Endothelial cell of umbilical vein (primary cell): Measurements from ENCODE around the gene TCEA2. TPM values are rescaled to one million over a fixed set of nuclear protein-coding genes. Genes with fewer than 3 reads are reported as not detected.

Experiments used
- BruUV-seq: library from RNA; stranded (reverse); fragments of 400-500 nt; replicated peaks from 2 replicates; lab custom pipeline; 2021; lab: Mats Ljungman, UMichigan
- CTCF ChIA-PET: fragments of 300-600, 350-600 bp; sonication (Branson Sonifier 250); formaldehyde crosslinking; loops from one replicate; lab custom pipeline; 2021; ENCODE audit warnings: antibody characterized with exemption, inconsistent platforms; lab: Charles Lee
- POLR2A ChIA-PET: fragments of 300-600, 350-600 bp; sonication (Branson Sonifier 250); formaldehyde crosslinking; loops from one replicate; lab custom pipeline; 2021; ENCODE audit warnings: antibody characterized with exemption, inconsistent platforms; lab: Charles Lee
- DNase-seq: peaks from one replicate; pipeline ENCODE4 v3.0.0-alpha.2; 2011; ENCODE audit warnings: low read depth, low spot score
- FAIRE-seq: peaks from 2 replicates; lab custom pipeline; 2011; peaks lifted over from hg19 to GRCh38; lab: Jason Lieb, UNC
- H2AFZ ChIP-seq: 2 replicates; pipeline ENCODE4 v1.6.0; 2012; ENCODE audit warnings: low read depth, low read length, control low read depth, inconsistent platforms
- H3K27ac ChIP-seq: 2 replicates; pipeline ENCODE4 v1.5.1; 2011; ENCODE audit warnings: low read depth, mild to moderate bottlenecking, control low read depth, low read length, moderate library complexity; ENCODE audit not compliant: insufficient read depth
- H3K27me3 ChIP-seq, 2 experiments: 2 replicates each; pipeline versions ENCODE4 v1.6.0 to v1.6.1; 2011; ENCODE audit warnings: low read length in 2 of 2, mixed read lengths in 1 of 2; ENCODE audit not compliant: control insufficient read depth in 2 of 2, insufficient read depth in 2 of 2
- H3K36me3 ChIP-seq, 2 experiments: 2 replicates in 1 of 2; 3 replicates in 1 of 2; pipeline ENCODE4 v1.5.1; 2011; ENCODE audit warnings: low read length in 2 of 2, mild to moderate bottlenecking in 1 of 2, moderate library complexity in 1 of 2; ENCODE audit not compliant: control insufficient read depth in 2 of 2, insufficient read depth in 2 of 2; ENCODE audit errors: extremely low read depth in 1 of 2
- H3K4me1 ChIP-seq: 3 replicates; pipeline ENCODE4 v1.5.1; 2011; ENCODE audit warnings: mild to moderate bottlenecking, low read length; ENCODE audit not compliant: control insufficient read depth, insufficient read depth; ENCODE audit errors: extremely low read depth
- H3K4me2 ChIP-seq: 2 replicates; pipeline ENCODE4 v1.6.1; 2011; ENCODE audit warnings: low read length, control low read depth, mixed read lengths; ENCODE audit not compliant: insufficient read depth
- H3K4me3 ChIP-seq, 3 experiments: fragments of 200-600 bp in 1 of 3; sonication (generic), shearing (Covaris generic) in 1 of 3; replicated peaks in 1 of 3; 2 replicates each; pipeline ENCODE4 v1.5.1; 2011 to 2016; ENCODE audit warnings: control low read depth in 3 of 3, low read length in 3 of 3, mild to moderate bottlenecking in 2 of 3, inconsistent platforms in 1 of 3, low read depth in 1 of 3, moderate library complexity in 1 of 3; ENCODE audit not compliant: insufficient read depth in 1 of 3
- H3K79me2 ChIP-seq: 2 replicates; pipeline ENCODE4 v1.6.0; 2012; ENCODE audit warnings: low read length, inconsistent platforms; ENCODE audit not compliant: control insufficient read depth, insufficient read depth
- H3K9ac ChIP-seq: replicated peaks from 2 replicates; pipeline ENCODE3; 2011; ENCODE audit warnings: low read length, control low read depth; ENCODE audit not compliant: insufficient read depth; ENCODE audit errors: extremely low read depth
- H3K9me1 ChIP-seq: replicated peaks from 3 replicates; pipeline ENCODE4 v1.6.0; 2011; ENCODE audit warnings: mild to moderate bottlenecking, low read length; ENCODE audit not compliant: control insufficient read depth, insufficient read depth; ENCODE audit errors: extremely low read depth
- H3K9me3 ChIP-seq: replicated peaks from 2 replicates; pipeline ENCODE4 v1.5.1; 2012; ENCODE audit warnings: low read length, inconsistent platforms; ENCODE audit not compliant: control insufficient read depth, insufficient read depth
- H4K20me1 ChIP-seq: replicated peaks from 2 replicates; pipeline ENCODE3; 2011; ENCODE audit warnings: mild to moderate bottlenecking, low read length; ENCODE audit not compliant: control insufficient read depth, insufficient read depth; ENCODE audit errors: extremely low read depth
- CTCF ChIP-seq, 2 donors: IDR thresholded peaks; 1 replicate in 1 of 2; 2 replicates in 1 of 2; pipeline ENCODE4 v1.5.1; 2011; ENCODE audit warnings: low read length in 2 of 2, mild to moderate bottlenecking in 2 of 2, moderate library complexity in 2 of 2, control low read depth in 1 of 2, inconsistent platforms in 1 of 2, low read depth in 1 of 2; ENCODE audit not compliant: insufficient read depth in 1 of 2; ENCODE audit errors: extremely low read depth in 1 of 2
- EZH2 ChIP-seq: IDR thresholded peaks from 2 replicates; pipeline ENCODE4 v1.6.1; 2012; ENCODE audit warnings: borderline replicate concordance, low read depth, mild to moderate bottlenecking, moderate library complexity, low read length, inconsistent platforms; ENCODE audit not compliant: severe bottlenecking
- FOS ChIP-seq: IDR thresholded peaks from 2 replicates; pipeline ENCODE4 v1.6.1; 2011; ENCODE audit warnings: mild to moderate bottlenecking, low read length, moderate library complexity, borderline replicate concordance; ENCODE audit not compliant: insufficient read depth
- GATA2 ChIP-seq: IDR thresholded peaks from 2 replicates; pipeline ENCODE4 v1.7.0; 2011; ENCODE audit warnings: low read depth, mild to moderate bottlenecking, moderate library complexity, mixed read lengths, low read length; ENCODE audit not compliant: insufficient read length, insufficient read depth
- JUN ChIP-seq: IDR thresholded peaks from 2 replicates; pipeline ENCODE4 v1.6.1; 2011; ENCODE audit warnings: borderline replicate concordance, low read depth; ENCODE audit not compliant: insufficient read length, insufficient read depth
- MAX ChIP-seq: IDR thresholded peaks from 2 replicates; pipeline ENCODE4 v1.6.1; 2011; ENCODE audit not compliant: insufficient read depth, insufficient read length
- MYC ChIP-seq: IDR thresholded peaks from one replicate; pipeline ENCODE4 v1.6.1; 2011; ENCODE audit warnings: mild to moderate bottlenecking, low read depth, low read length
- POLR2A ChIP-seq: IDR thresholded peaks from 2 replicates; pipeline ENCODE4 v1.6.1; 2012; ENCODE audit warnings: low read depth, mild to moderate bottlenecking, control low read depth, low read length
- POLR2AphosphoS5 ChIP-seq: IDR thresholded peaks from 2 replicates; pipeline ENCODE4 v1.6.1; 2012; ENCODE audit warnings: low read depth, mild to moderate bottlenecking, control low read depth, low read length, moderate library complexity; ENCODE audit not compliant: insufficient read depth
- dilution Hi-C: fragments of 300-500 bp; cut with MboI; formaldehyde crosslinking; loops from one replicate; pipeline ENCODE4 v1.15.0; 2019; ENCODE audit warnings: low sequenced_read_pairs; ENCODE audit not compliant: extremely low pct_ligation_motif_present
- intact Hi-C: fragments of 100-400 bp; cut with micrococcal nuclease; formaldehyde crosslinking; loops from one replicate; pipeline ENCODE4 v1.10.0; 2022
- polyA plus RNA-seq, 4 experiments: library from polyadenylated mRNA; depleted of rRNA in 3 of 4; stranded (reverse) in 3 of 4; unstranded in 1 of 4; fragments of >200 nt; gene quantifications; 2 replicates each; pipeline versions ENCODE4 v1.2.1 to v1.2.3, GENCODE V29; 2011 to 2012; ENCODE audit warnings: missing spikeins in 1 of 4
- total RNA-seq: library from RNA; stranded (reverse); gene quantifications from 2 replicates; pipeline ENCODE4 v1.2.3, GENCODE V29; 2021

The TCEA2 gene
- total and polyA plus RNA-seq, 2 donors (not counting 3 experiments of a cell fraction or from before 2014, with no cell fraction given), result 53.1 to 65.5 TPM

GRCh38 chr20:64106435-64106961 is 43.5 kb downstream of the TCEA2 start:
- POLR2A ChIA-PET, result no interaction called here
- no peaks in the 10 kb centered on the region for H3K9me3 ChIP-seq
- no peaks in the 10 kb centered on the region for H3K79me2 ChIP-seq
- no peak for TF ChIP-seq MAX
- TF ChIP-seq CTCF (IDR thresholded peaks at IDR 0.05; ENCODE audit: extremely low read depth in 1 of 2, insufficient read depth in 1 of 2, low read depth in 1 of 2, low read length in 2 of 2), result no peak
- TF ChIP-seq EZH2, result no peak
- TF ChIP-seq POLR2AphosphoS5, result no peak
- TF ChIP-seq JUN, result no peak
- TF ChIP-seq POLR2A, result no peak
- no peak for TF ChIP-seq MYC
- no peak for TF ChIP-seq GATA2
- TF ChIP-seq FOS, result no peak
- no peak overlapping the region for H3K4me3 ChIP-seq
- dilution Hi-C loops (no loop called here), intact Hi-C loops (no loop called here)
- CTCF ChIA-PET, result interaction anchor here (2.0 kb wide), 1 partner anchor 23 kb away, joined by 6 read pairs; no protein-coding TSS in a partner anchor
- no peaks in the 10 kb centered on the region for H3K9me1 ChIP-seq
- H3K36me3 ChIP-seq, result no peaks in the 10 kb centered on the region
- no peak overlapping the region for H3K4me2 ChIP-seq
- no peak overlapping the region for H3K9ac ChIP-seq
- DNase-seq (no peak), FAIRE-seq (no peak)
- H4K20me1 ChIP-seq, result no peaks in the 10 kb centered on the region
- H3K27me3 ChIP-seq, result peaks cover 12% of the 10 kb centered on the region in 2 experiments
- H2AFZ ChIP-seq, result no peak overlapping the region
- H3K4me1 ChIP-seq, result no peaks in the 10 kb centered on the region
- no TSS peak for BruUV-seq
- no peak overlapping the region for H3K27ac ChIP-seq
